ENCODE measurements around the gene EXOSC10.

DNA sequence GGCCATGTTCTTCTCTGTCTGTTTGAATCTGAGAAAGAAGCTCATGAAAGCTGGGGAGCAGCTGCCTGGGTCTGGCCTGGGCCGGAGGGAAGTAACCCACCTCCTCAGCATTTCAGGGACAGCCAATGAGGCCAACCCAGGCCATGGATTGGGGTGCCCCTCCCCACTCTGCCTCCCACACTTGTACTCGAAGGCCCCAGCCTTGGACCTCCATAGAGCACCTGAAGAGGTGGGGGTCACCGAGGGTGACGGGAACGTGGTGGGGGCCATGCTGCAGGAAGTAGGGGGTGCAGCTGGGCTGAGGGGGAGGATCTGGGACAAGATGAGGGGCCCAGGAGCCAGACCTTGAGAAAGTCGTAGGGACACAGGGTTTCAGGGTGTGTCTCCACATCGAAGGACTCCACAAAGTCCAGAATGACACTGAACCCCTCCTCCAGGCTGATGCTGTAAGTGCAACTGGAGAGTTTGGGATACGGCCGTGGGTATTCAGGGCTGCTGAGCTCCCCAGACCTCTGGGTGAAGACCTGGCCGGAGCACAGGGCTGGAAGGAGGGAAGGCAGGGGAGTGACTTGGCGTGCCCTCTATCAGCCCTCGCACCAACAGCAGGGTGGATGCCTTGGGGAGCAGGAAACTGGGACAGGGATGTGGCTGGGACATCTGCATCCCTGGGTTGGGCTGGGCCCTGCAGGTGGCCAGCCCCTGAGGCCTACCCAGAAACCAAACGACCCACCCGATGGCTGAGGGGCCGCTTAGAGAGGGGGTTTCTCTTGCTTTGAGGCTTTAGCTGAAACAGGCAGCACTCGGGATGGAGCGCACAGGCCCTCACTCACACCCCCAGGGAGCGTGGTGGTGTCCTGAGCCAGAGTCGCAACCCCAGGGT lies 56.4 kb downstream of the EXOSC10 start:
- no peak for TF ChIP-seq POLR2A (IDR thresholded peaks at IDR 0.05; ENCODE audit: low read length)
- TF ChIP-seq GATA1 (IDR thresholded peaks at IDR 0.05; ENCODE audit: low read depth, low read length) = no peak
